Skin epidermis (tissue), 12 donors: ENCODE measurements around the gene PADI1.

Experiments used
- H3K27ac ChIP-seq, 21 experiments: fragments of 200-600 bp; sonication (generic) in 11 of 21; one replicate each; pipeline ENCODE4 v1.5.0; 2020; ENCODE audit warnings: mild to moderate bottlenecking in 3 of 21, inconsistent platforms in 2 of 21, moderate library complexity in 2 of 21
- H3K4me3 ChIP-seq, 7 experiments: fragments of 200-600 bp; sonication (generic) in 2 of 7; one replicate each; pipeline ENCODE4 v1.5.0; 2020; ENCODE audit warnings: inconsistent platforms in 2 of 7, mild to moderate bottlenecking in 2 of 7, moderate library complexity in 1 of 7

The PADI1 gene

DNA sequence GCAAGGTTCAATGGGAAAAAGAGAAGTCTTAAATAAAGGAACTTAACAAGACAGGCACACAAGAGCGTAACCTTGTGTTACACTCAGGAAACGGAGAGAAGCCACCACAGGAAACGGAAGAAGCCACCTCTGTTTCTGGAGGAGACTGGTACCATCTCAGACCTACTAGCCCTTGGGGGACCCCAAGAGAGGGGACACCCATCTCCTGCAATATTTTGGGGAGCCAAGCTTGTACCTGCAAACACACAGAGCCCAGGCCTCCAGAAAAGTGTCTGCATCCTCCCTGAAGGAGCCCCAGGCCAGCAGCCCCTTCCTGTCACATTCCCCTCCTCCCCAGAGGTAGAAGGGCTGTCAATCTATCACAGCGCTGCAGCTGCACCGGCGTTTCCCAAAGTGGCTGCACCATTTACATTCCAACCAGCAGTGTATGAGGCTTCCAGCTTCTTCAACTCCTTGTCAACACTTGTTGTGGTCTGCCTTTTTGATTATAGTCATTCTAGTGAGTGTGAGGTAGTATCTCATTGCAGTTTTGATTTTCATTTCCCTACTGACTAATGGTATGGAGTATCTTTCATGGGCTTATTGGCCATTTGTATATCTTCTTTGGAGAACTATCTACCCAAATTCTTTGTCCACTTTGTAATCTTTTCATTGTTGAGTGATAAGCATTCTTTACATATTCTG is 23.0 kb upstream of the PADI1 start:
- no peak overlapping the region for H3K4me3 ChIP-seq

DNA sequence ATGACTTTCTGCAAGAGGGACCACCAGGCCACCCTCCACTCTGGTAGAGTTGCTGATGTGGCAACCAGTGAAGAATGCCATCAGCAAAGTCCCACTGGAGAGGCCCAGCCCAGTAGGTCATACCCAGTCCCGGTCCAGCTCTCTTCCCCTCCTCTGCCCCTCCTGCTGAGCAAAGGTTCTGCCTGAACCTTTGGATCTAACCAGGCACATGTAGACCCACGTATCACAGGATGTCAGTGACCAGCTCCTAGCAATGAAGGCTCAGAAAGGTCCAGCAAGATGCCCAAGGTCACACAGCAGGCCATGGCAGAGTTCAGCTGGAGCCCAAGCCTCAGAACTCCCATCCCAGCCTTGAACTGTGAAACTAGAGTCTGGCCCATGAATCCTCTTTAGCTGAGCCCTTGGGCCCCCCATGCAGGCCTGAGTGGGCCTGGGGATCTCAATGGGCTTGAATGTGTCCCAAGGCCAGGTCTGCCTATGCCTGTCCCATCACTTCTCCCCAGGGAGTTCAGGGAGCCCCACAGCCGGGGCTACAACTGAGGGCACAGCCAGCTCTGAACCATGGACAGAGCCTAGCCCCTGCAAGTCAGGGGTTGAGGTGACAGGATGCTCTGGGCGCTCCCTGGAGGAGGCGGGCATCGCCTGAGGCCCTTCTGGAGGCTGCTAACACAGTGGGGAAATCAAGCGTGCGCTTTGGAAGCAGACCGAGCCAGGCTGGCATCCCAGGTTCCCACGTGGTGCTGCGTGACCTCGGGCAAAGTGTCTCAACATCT is 21.4 kb upstream of the PADI1 start:
- H3K27ac ChIP-seq, result no peak overlapping the region
- H3K4me3 ChIP-seq, result no peak overlapping the region

More for the DNA sequence above, 23.0 kb upstream of the PADI1 start:
- no peak overlapping the region for H3K27ac ChIP-seq

DNA sequence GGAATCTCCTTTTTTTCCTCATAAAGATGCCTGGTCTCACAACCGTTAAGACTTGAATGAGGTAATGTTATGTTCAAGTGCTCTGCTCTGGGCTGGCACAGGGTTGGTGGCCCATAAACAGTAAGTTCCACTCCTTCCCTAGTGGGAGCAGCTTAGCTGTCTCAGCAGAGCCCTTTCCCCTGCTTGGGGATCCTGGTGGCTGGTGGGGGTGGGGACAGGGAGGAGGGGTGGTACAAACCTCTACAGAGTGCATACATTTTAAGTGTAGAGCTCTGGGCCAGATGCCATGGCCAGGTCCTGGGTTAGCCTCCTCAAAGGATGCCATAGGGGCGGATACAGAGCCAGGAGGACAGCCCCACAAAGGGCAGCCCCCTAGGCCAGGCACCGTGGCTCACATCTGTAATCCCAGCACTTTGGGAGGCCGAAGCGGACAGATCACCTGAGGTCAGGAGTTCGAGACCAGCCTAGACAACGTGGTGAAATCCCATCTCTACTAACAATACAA is 20.7 kb upstream of the PADI1 start:
- Histone ChIP-seq H3K4me3 (no peak overlapping the region), H3K27ac (no peak overlapping the region)

DNA sequence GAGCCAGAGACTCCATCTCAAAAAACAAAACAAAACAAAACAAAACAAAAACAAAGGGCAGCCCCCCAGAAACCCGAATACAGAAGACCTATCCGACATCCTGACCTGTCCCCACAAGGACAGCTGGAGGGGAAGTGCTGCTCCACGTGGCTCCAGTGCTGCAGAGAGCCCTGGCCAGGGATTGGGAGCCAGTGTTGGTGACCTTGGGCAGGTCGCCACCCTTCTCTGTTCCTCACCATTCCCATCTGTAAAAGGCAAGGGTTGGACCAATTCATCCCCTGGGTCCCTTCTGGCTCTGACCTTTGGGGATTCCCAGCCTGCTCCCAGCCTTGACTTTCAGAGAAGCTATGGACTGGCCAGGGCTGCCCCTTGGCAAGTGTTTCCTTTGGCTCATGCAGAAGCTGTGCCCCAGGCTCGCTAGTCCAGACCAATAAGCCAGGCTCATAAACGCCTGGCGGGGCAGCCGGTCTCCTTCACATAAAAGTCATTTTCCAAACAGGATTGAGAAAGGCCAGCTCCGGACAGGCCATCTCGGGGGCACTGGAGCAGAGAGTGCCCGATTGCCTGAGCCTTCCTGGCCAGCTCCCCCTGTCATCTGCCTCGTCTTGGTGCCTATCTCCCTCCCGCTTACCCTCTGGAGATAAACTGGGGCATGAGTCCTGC is 20.0 kb upstream of the PADI1 start:
- no peak overlapping the region for H3K4me3 ChIP-seq
- H3K27ac ChIP-seq, result no peak overlapping the region

DNA sequence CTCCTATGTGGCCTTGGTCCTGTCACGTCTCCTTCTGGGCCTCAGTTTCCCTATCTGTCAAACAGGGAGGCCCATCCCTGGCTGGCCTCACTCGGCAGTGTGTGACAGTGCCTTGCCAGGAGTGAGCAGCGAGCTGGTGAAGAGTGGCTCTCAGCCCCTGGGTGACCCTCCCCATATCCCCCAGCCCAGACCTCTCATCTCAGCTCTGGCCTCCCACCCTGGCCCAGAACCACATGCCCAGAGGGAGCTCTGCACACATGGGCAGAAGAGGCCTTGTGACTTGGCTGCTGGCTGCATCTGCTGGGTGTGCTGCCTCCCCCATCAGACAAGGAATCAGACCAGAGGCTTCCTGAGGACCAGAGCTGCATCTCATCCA is 19.5 kb upstream of the PADI1 start:
- Histone ChIP-seq H3K4me3 (no peak overlapping the region), H3K27ac (peak overlapping the region in 1 of 21 experiments; percentile 80)

DNA sequence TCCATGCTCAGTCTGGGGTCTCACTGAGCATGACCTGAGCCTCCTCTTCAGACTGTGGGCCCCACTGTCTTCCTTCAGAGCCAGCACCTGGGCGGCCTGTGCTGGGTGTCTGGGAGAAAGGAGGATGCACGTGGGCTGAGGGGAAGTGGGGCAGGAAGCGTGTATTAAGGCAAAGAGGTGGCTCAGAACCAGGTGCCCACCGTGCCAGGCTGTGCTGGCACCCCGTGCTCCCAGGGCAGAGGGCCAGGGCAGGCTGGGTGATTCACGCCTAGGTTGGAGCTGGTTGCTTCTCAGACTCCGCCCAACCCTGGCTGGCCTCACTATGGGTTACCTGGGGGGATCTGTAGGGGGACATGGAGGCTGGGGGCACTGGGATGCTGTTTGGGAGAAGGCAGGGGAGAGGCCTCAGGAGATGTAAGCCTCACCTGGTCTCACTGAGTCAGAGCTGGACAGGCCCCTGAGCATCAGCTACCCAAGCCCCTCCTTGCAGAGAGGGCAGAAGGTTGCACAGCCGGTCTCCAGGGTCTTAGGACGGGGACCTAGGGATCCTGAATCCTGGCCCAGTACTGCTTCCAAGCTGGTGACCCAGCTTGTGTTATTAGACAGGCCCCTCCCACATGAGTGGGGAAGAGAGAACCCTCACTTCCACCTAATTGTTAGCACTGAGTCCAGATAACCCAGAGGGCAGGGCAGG is 18.6 kb upstream of the PADI1 start:
- Histone ChIP-seq H3K27ac (peak overlapping the region in 11 of 21 experiments; percentile 6 to 80 (median 35)), H3K4me3 (no peak overlapping the region)

DNA sequence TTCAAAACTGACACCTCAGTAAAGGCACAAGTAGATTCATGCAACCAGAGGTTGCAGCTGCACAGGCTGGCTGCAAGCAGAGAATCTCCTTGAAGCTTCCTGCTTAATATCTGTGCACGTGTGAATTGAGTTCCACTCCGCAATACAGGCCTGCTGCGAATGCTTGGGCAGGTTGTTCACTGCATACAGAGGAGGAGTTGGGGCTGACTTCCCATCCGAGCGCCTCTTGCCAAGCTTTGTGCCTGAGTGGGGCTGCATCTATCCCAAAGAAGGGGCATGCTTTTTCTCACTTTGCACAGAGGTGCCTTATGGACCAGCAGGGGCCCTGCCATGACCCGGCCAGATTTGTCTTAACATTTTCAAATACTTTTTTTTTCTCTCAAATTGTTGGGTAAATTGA is 17.9 kb upstream of the PADI1 start:
- Histone ChIP-seq H3K4me3 (no peak overlapping the region), H3K27ac (peak overlapping the region in 8 of 21 experiments; percentile 20 to 80 (median 53))

DNA sequence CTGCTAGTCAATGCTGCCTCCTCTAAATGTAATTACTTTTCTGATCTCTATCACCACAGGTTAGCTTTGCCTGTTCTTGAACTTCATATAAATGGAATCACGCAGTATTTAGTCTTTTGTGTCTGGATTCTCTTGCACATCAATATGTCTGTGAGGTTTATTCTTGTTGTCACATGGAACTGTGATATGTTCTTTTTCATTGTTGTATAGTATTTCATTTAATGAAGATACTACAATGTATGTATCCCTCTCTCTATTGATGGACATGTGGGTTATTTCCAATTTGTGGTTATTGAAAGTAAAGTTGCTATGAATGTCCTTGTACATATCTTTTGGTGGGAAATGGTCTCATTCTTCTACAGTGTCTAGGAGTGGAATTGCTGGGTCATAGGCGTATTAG is 16.7 kb upstream of the PADI1 start:
- Histone ChIP-seq H3K4me3 (no peak overlapping the region), H3K27ac (no peak overlapping the region)

DNA sequence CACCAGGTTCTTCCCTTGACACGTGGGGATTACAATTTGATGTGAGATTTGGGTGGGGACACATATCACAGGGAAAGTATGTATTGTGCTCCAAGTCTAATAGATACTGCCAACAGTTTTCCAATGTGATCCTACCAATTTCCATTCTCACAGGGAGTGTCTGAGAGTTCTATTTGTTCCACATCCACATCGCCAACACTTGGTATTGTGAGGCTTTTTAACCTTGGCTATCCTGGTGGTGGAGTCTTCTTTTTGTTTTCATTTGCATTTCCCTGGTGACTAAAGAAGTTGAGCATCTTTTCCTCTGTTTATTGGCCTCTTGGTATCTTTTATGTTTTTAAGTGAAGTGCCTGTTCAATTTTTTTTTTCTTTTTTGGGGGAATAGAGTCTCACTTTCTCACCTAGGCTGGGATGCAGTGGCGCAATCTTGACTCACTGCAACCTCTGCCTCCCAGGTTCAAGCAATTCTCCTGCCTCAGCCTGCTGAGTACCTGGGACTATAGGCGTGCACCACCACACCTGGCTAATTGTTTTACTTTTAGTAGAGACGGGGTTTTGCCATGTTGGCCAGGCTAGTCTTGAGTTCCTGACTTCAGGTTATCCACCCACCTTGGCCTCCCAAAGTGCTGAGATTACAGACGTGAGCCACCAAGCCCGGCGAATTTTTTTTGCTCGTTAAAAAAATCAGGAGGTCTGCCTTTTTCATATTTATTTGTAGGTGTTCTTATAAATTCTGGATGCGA is 15.9 kb upstream of the PADI1 start:
- H3K27ac ChIP-seq, result peak overlapping the region in 9 of 21 experiments; percentile 21 to 84 (median 73)
- H3K4me3 ChIP-seq, result no peak overlapping the region

DNA sequence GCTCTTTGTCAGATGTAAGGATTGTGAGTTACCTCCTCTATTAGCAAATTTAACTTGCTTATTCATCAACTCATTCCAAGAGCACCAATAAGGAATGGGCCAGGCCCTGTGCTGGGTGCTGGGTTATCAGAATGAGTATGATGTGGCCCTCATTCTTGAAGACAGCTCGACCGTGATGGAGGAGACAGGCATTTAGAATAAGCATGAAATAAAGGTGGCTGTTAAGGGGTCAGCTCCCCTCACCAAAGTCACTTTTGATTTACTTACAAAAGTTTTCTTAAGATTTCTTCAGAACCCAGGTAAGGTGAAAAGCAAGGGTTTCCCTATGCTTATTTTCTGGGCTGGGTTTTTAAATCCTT is 15.3 kb upstream of the PADI1 start:
- Histone ChIP-seq H3K4me3 (no peak overlapping the region), H3K27ac (peak overlapping the region in 11 of 21 experiments; percentile 19 to 84 (median 68))

DNA sequence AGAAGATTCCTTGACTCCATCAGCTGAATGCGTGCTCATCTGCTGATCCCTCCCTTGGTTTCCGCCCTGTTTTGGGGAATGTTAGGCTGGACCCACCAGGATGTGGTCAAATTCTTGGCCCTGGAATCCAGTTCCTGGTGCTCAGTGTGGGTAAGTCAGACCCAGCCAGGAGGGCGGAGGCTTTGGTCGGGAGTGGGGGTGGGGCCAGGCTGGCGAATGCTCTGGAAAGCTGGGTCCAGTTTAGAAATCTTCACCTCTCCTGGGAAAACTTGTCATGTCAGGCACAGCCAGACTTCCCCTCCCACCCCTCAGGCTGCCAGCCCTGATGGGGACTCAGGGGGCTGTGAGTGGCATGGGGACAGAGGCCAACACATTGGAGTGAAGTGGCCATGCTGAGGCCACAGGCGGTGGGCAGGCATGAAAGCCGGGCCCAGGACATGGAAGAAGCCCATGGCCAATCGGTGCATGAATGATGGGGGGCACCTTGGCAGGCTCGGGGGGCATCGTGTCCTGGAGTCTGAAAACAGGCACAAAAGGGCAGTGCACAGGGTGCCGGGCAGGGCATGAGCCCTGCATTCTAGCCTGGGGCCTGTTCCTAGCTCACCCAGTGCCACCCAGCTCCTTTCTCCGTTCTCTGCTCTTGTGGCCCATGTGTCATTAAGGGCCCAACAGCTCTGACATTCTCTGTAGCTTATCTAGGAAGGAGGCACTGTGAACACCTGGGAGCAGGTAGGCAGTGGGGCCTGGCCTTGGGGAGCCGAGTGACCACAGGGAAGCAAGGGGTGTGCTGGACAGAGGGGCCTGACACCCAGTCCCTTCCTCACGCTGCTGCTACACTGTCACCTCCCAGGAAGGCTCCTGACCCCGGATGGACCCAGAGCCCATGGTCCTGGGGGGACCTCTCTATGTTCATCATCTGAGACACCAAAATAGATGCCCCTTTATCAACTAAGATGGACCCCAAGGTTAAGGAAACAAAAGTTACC is 14.6 kb upstream of the PADI1 start:
- peak overlapping the region in 15 of 21 experiments; percentile 1 to 84 (median 64) for H3K27ac ChIP-seq
- H3K4me3 ChIP-seq, result no peak overlapping the region

DNA sequence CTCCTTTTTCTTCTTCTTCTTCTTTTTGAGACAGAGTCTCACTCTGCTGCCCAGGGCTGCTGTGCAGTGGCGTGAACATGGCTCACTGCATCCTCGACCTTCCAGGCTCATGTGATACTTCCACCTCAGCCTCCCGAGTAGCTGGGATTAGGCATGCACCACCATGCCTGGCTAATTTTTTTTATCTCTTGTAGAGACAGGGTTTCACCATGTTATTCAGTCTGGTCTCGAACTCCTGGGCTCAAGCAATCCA is 13.0 kb upstream of the PADI1 start:
- Histone ChIP-seq H3K27ac (peak overlapping the region in 15 of 21 experiments; percentile 16 to 82 (median 52)), H3K4me3 (no peak overlapping the region)

DNA sequence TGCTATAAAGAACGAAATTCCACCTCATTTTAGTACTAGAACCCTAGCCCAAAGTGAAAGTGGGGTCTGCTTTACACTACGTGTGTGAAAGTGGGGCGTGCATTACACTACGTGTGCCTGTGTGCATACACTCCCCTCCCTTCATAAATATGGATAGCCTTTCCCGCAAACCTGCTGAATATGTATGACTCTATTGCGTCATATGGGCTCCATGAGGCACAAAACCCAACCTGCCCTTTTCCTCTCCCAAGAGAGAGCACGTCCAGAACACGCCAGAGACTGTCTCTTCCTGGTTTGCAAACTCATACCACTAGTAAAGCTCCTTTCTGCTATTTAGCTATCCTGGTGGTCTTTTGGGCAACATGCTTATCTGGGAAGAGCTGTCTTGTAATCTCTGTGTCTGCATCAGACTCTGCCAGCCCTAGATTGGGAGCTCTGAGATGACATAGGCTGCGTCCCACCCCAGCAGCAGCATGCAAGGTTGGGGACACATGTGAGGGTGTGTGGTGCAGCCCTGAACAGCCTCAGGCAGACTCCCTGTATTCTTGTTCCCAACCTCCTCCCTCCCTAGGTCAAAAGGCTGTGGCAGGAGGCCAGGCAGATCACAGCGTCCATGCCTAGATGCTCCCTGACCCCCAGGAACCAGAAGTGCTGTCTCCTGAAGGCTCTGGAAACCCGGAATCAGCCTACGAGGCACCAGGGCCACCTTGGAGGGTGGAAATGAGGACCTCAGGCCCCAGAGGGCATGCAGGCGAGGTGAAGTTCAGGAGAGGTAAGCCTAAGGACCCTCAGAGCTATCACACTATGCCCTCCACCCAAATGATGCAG is 12.3 kb upstream of the PADI1 start:
- H3K27ac ChIP-seq, result peak overlapping the region in 18 of 21 experiments; percentile 25 to 82 (median 64)

DNA sequence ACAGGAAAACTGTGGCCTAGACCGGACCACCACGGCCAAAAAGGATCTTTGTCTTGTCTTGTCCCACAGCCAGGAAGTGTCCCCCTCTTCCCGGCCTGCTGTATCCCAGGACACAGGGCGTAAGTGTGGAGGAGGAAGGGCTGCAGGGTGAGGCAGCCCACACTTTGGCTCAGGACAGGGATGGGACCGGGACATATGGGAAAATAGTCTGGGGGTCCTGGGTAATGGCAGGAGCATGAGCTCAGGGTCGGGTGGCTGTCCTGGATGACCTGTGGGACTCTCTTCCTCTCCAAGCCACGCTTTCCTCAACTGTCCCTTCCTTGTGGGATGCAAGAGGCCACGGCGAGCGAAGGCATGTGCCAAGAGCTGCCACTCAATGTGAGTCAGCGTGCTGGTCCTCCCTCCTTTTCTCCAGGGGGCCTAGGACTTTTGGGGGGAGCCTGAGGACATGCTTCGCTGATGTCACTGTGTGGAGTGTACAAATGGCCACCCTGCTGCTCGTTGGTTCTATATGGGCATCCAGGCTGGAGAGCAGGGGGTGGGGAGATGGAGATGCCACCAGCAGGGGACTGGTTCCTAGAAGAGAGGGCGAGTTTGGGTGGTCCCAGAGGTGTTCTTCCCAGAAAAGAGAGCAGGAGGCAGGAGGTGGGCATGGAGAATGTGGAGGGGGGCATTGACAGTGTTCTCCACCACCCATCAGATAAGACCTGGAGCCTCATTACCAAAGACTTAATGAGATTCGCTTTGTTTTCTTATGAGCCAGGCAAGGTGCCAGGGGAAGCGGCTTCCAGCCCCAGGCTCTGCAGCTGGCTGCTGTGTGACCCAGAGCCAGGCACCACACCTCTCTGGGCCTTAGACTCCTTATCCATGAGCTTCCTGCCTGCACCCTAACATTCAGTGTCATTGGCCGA is 11.5 kb upstream of the PADI1 start:
- Histone ChIP-seq H3K4me3 (no peak overlapping the region), H3K27ac (peak overlapping the region in 18 of 21 experiments; percentile 25 to 82 (median 64))

More for the DNA sequence above, 12.3 kb upstream of the PADI1 start:
- H3K4me3 ChIP-seq, result no peak overlapping the region

DNA sequence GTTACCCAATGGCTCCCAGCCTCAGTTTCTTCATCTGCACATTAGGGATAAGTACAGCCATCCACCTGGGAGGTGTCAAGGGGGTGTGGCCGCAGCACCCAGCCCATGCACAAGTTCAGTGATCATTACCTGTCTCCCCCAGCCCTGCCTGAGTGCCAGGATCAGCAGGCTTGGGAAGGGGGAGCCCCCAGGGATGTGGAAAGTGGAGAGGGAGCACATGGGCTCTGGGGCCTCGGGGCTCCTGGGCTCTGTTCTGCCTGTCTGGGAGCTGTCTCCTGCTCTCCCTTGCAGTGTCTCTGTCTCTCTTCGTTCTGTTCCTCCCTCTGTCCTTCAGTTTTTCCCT is 10.8 kb upstream of the PADI1 start:
- H3K4me3 ChIP-seq, result no peak overlapping the region
- H3K27ac ChIP-seq, result peak overlapping the region in 1 of 21 experiments; percentile 28
